GF-D8 (cell line): Measurements from ENCODE around the gene HOXD10.

Experiments used
- DNase-seq: peaks from one replicate; lab custom pipeline; 2025; lab: John Stamatoyannopoulos, UW

Gene HOXD10

GRCh38 chr2:176096243-176096985 is 20.2 kb upstream of the HOXD10 start:
- no peak for DNase-seq

DNA sequence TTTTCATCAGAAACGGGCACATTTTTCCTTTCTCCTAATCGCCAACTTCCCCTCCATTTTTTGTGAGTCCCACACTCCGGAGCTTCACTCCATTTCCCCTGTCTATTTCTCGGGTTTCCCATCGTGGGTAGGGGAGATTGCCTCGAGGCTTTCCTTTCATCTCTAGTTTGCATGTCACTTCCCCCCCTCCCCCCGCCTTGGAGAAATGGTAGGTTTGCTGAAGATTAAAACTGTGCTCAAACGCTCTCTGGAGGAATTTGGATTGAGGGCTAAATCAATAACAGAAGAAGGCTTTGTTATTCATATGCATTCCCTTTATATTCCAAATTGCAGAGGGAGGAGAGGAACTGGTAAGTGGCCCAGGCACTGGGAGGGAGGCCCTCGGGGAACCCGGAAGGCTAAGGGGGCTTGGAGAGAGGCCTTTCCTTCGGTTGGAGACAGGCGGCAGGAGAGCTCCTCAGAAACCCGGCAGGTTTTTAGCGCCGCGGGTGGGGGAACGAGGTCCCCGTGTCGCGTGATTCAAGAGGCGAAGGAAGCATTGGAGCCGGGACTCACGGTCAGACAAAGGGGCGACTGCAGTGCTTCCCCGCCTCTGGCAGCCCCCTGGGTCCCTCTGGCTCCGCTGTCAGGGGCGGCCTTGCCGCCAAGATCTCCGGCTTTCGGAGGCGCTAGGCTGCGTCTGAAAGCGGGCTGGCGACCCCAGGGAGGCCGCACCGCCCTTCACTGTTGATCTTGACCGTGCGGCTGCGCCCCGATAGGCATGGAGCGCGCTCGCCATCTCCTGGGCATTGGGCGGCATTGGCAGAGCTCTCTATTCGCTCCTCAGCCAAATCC is 19.4 kb upstream of the HOXD10 start:
- DNase-seq, result peak; percentile 28

- DNase-seq, result no peak
Observed at GRCh38 chr2:176097820-176098365, 18.7 kb upstream of the HOXD10 start.

GRCh38 chr2:176098366-176099158 is 18.0 kb upstream of the HOXD10 start:
- DNase-seq, result no peak

- DNase-seq, result no peak
Observed at GRCh38 chr2:176099159-176099727, 17.3 kb upstream of the HOXD10 start.

- DNase-seq, result no peak
Observed at GRCh38 chr2:176099728-176100546, 16.6 kb upstream of the HOXD10 start, which contains the start of gene HOXD12. Gene HOXD12, plus strand, starts transcription at chr2:176099795. Its CDS starts 7 bp downstream, at chr2:176099802.

GRCh38 chr2:176100547-176101140 is 15.9 kb upstream of the HOXD10 start:
- DNase-seq, result no peak

GRCh38 chr2:176101216-176101830 is 15.3 kb upstream of the HOXD10 start:
- no peak for DNase-seq

DNA sequence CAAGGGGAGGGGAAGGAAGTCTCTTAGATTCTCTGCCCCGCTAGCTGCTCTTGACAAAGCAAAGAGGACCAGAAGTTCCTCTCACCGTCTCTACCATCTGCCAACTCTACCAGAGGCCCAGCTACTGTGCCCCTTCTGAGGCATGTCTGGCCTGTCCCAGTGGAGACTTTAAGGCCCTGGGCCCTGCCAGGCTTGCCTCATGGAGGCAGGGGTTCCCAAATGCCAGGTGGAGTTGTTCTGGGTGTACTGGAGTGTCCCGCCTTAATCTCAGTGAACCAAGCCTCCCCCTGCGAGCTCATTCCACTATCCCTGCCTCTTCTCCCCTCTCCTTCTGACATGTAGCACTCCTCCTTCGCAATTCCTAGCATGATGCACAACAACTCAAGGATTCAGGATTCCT is 14.7 kb upstream of the HOXD10 start:
- no peak for DNase-seq

DNA sequence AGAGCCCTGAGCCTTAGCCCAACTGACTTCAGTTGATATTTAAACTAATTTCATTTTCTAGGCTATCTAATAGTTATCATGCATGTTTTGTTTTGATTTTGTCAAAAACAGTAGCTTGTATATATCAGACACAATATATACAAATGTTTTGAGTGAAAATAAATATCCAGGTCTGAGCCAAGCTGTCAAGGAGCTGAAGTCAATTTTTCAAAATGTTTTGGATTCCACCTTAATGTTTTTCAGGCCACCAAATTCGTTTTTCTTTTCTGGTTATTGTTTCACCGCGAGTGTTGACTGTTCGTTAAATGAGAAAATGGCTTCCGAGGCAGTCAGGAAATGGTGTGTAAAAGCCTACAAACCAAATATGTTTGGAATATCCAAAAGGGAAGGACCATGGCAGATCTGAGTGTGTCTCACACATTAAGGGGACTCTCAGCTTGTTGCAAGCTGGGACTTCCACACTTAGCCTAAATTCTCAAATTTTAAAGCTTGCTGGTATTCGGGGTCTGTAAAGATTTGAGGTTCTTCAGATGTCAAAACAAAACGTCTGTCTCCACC is 14.2 kb upstream of the HOXD10 start:
- DNase-seq, result no peak

- DNase-seq, result no peak
Observed at GRCh38 chr2:176103194-176103593, 13.4 kb upstream of the HOXD10 start.

DNA sequence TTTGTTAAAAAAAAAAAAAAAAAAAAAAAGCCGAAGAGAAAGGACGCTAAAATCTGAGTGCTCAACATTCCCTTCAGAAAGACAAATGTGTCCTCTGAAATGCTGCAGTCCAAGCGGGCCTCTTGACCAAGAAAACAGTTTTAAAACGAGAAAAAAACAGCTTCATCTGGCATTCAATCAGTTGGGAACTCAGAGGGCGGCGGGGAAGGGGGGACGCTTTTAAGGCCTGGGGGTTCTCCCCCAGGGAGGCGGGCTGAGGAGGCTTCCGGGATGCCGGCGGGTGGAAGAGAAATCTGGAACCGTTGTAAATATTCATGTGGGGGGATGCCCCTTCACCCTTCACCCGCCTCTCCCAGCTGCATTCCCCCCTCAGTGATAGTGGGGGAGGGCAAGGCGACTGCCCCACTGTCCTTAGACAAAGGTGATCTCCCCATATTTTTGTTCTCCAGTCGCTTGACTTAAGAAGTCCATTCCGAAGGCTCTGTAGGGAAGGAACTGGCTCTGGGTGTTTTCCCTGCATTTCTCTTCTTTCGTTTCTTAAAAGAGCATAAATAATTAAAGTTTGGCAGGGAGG is 12.7 kb upstream of the HOXD10 start:
- DNase-seq, result no peak

DNA sequence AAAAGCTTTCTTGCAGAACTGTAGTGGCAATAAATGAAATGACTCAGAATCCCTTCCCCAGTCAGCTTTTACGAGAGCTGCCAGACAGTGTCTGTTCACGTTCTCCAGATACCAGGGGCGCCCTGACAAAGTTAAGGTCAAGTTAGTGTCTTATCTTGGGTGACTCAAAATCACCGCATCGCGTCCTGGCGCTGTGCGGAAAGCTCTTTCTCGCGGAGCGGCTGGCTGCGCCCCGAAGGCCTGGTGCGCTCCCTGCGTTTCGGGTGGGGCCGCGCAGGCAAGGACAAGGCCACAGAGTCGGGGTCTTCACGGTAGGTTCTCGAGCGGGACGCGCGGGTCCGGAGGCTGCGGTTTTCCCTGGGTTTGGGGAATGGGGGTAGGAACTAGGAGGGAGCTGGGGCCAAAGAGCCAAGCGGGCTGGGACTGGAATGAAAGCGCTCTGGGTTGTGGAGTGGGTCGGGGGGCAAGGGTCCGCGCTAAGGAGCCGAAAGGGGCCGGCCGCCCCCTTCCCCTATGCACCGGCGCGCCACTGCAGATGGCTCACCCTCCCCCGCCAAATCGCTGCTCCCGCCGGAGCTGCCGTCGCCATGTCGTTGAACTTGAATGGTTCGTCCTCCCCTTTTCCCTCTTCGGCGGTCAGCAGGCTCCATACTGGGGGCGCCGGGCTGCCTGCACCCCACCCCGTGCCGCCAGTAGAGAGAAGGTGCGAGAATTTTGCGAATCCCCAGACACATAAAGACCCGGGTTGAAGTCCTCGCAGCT is 12.1 kb upstream of the HOXD10 start:
- DNase-seq, result no peak

GRCh38 chr2:176105078-176105729 is 11.4 kb upstream of the HOXD10 start:
- no peak for DNase-seq

DNA sequence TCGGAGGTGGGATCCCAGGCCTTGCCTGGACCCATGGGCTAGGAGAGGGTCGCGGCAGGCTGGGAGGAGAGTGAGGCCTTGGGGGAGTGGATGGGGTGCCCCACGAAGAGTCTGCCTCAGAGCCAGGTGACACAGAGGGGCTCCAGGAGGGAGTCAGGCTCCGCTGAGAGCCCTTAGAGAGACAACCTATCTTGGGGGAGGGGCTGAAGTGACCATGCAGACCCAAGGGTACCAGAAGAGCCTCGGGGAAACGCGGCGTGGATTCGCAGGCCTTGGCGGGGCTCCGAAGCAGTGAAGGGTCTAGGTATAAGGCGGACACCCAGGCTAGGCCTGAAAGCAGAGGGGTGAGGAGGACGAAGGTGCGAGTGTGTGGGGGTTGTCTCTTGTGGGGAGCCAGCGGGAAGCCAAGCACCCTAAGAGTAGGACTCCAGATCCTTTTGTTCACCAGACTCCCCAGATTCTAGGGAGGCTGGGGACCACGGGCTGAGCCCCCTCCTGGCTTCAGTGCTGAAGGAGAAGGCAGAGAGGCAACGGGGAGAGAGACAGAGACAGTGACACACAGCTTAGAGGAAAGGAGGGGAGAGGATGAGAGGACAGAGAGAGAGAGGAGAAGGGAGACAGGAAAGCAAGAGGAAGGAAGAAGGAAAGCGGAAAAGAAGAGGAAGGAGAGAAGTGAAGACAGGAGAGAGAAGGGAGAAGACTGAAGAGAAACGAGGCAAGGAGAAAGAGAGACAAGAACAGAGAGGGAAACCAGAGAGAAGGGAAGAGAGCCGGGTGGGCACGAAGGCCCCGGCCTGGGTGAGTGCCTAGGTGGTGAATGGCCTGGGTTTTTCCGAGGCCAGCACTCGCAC is 10.6 kb upstream of the HOXD10 start:
- DNase-seq, result no peak

- no peak for DNase-seq
Observed at GRCh38 chr2:176106581-176107539, 9.7 kb upstream of the HOXD10 start, which contains the start of gene HOXD11. Gene HOXD11, plus strand, starts transcription at chr2:176107280. Its CDS starts 76 bp downstream, at chr2:176107356.
